RCC 7860 (cell line): Measurements from ENCODE around the gene RNF123.
"Not testable (repeated sequence)": the region's sequence is repeated elsewhere in the genome, so short reads cannot be mapped to it uniquely, and the experiment has no call there.

Experiments
- DNase-seq: peaks from one replicate; pipeline ENCODE4 v3.0.0-alpha.2; 2015; ENCODE audit warnings: low spot score
- FAIRE-seq: peaks from 2 replicates; lab custom pipeline; 2012; peaks lifted over from hg19 to GRCh38; lab: Jason Lieb, UNC

Gene RNF123

GRCh38 chr3:49734752-49735151 lies 45.4 kb downstream of the RNF123 start:
- no peak for FAIRE-seq
- DNase-seq: no peak

GRCh38 chr3:49738067-49738713 lies 48.8 kb downstream of the RNF123 start:
- FAIRE-seq (no peak), DNase-seq (no peak)

- FAIRE-seq (no peak), DNase-seq (no peak)
These were observed 51.1 kb downstream of the RNF123 start for GRCh38 chr3:49740427-49740826.

- DNase-seq (no peak), FAIRE-seq (no peak)
These were observed 56.6 kb downstream of the RNF123 start for GRCh38 chr3:49745986-49746385.

GRCh38 chr3:49747792-49748480 lies 58.6 kb downstream of the RNF123 start:
- FAIRE-seq: no peak
- DNase-seq: no peak

GRCh38 chr3:49748874-49749273 lies 59.5 kb downstream of the RNF123 start:
- not testable (repeated sequence) for FAIRE-seq, DNase-seq

- FAIRE-seq (no peak), DNase-seq (no peak)
These were observed 60.7 kb downstream of the RNF123 start for GRCh38 chr3:49750056-49750455.

- no peak for DNase-seq
- no peak for FAIRE-seq
These were observed 62.1 kb downstream of the RNF123 start for GRCh38 chr3:49751501-49751900.

- FAIRE-seq (no peak), DNase-seq (no peak)
These were observed 65.2 kb downstream of the RNF123 start for GRCh38 chr3:49754536-49754935.

- no peak for DNase-seq
- no peak for FAIRE-seq
These were observed 66.7 kb downstream of the RNF123 start for GRCh38 chr3:49756036-49756435.

GRCh38 chr3:49757197-49757596 lies 67.8 kb downstream of the RNF123 start:
- FAIRE-seq (no peak), DNase-seq (no peak)

GRCh38 chr3:49759226-49759625 lies 69.9 kb downstream of the RNF123 start:
- DNase-seq (no peak), FAIRE-seq (no peak)

GRCh38 chr3:49761661-49762060 lies 72.3 kb downstream of the RNF123 start:
- DNase-seq (no peak), FAIRE-seq (no peak)

- FAIRE-seq: no peak
- no peak for DNase-seq
These were observed 74.6 kb downstream of the RNF123 start for GRCh38 chr3:49763981-49764380.

- DNase-seq (no peak), FAIRE-seq (no peak)
These were observed 80.0 kb downstream of the RNF123 start for GRCh38 chr3:49769286-49769915.

GRCh38 chr3:49769926-49770325 lies 80.6 kb downstream of the RNF123 start:
- no peak for DNase-seq
- FAIRE-seq: no peak
